GM18511 (cell line): Measurements from ENCODE around the gene LCOR.

Source experiments
- ATAC-seq: cut with Tn5 transposase; IDR thresholded peaks from one replicate; pipeline ENCODE4 v1.9.1; 2021; ENCODE audit warnings: mild to moderate bottlenecking, moderate library complexity; ENCODE audit not compliant: unreplicated experiment

Gene LCOR

GRCh38 chr10:96982149-96982930 is 150.2 kb downstream of the LCOR start:
- ATAC-seq = no peak

GRCh38 chr10:96984541-96985131 is 152.5 kb downstream of the LCOR start:
- ATAC-seq = peak; percentile 91

GRCh38 chr10:96986200-96986856 is 154.2 kb downstream of the LCOR start:
- no peak for ATAC-seq

GRCh38 chr10:96987141-96987841 is 155.2 kb downstream of the LCOR start:
- ATAC-seq = no peak

- no peak for ATAC-seq
Measured at GRCh38 chr10:96987842-96988175, 155.7 kb downstream of the LCOR start.

GRCh38 chr10:96988426-96988825 is 156.3 kb downstream of the LCOR start:
- ATAC-seq = no peak

- no peak for ATAC-seq
Measured at GRCh38 chr10:96991313-96991841, 159.3 kb downstream of the LCOR start.

- ATAC-seq = peak; percentile 70
Measured at GRCh38 chr10:96992721-96993120, 160.6 kb downstream of the LCOR start.

- no peak for ATAC-seq
Measured at GRCh38 chr10:96995851-96996250, 163.8 kb downstream of the LCOR start.

- no peak for ATAC-seq
Measured at GRCh38 chr10:96996275-96996965, 164.3 kb downstream of the LCOR start.

- ATAC-seq = no peak
Measured at GRCh38 chr10:96998329-96998888, 166.3 kb downstream of the LCOR start.

- ATAC-seq = no peak
Measured at GRCh38 chr10:96999337-96999736, 167.2 kb downstream of the LCOR start.

GRCh38 chr10:96999987-97000386 is 167.9 kb downstream of the LCOR start:
- ATAC-seq = no peak

- no peak for ATAC-seq
Measured at GRCh38 chr10:97000487-97001182, 168.5 kb downstream of the LCOR start.

- ATAC-seq = no peak
Measured at GRCh38 chr10:97001183-97001991, 169.3 kb downstream of the LCOR start.

GRCh38 chr10:97002670-97003069 is 170.6 kb downstream of the LCOR start:
- ATAC-seq = no peak

GRCh38 chr10:97003151-97003803 is 171.2 kb downstream of the LCOR start:
- ATAC-seq = no peak

- no peak for ATAC-seq
Measured at GRCh38 chr10:97003804-97004201, 171.7 kb downstream of the LCOR start.
